22Rv1 (cell line): Measurements from ENCODE around the gene FANCM.

Source experiments
- ZFX ChIP-seq: fragments of 450-650 bp; IDR thresholded peaks from 2 replicates; pipeline ENCODE4 v1.6.1; 2017; ENCODE audit warnings: antibody characterized with exemption, borderline replicate concordance
- TF ChIP-seq, protein P1 (sequence below): fragments of 450-650 bp; IDR thresholded peaks from 2 replicates; pipeline ENCODE4 v1.5.1; 2017; ENCODE audit warnings: mild to moderate bottlenecking

DNA sequence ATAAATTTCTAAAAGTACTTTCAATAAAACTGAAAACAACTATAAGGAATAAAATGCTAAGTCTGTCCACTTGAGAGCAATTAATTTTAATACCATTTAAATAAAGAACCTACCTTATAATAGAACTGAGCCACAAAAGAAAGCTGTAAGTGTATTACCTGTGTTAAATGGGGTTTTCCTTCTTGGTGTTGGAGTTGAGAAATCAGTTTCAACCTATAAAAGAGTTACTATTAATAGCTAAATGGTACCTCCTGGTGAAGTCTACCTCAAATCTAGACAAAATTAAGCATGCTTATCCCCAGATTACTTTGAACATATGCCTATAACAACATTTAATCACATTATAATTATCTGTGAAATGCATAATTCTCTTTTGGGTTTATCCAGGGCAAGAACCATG is 68.5 kb downstream of the FANCM start:
- TF ChIP-seq, protein P1, sequence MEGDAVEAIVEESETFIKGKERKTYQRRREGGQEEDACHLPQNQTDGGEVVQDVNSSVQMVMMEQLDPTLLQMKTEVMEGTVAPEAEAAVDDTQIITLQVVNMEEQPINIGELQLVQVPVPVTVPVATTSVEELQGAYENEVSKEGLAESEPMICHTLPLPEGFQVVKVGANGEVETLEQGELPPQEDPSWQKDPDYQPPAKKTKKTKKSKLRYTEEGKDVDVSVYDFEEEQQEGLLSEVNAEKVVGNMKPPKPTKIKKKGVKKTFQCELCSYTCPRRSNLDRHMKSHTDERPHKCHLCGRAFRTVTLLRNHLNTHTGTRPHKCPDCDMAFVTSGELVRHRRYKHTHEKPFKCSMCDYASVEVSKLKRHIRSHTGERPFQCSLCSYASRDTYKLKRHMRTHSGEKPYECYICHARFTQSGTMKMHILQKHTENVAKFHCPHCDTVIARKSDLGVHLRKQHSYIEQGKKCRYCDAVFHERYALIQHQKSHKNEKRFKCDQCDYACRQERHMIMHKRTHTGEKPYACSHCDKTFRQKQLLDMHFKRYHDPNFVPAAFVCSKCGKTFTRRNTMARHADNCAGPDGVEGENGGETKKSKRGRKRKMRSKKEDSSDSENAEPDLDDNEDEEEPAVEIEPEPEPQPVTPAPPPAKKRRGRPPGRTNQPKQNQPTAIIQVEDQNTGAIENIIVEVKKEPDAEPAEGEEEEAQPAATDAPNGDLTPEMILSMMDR: no peak
- TF ChIP-seq ZFX: no peak
